ENCODE results near the gene TEAD1. TPM values are rescaled to one million over a fixed set of nuclear protein-coding genes. Genes with fewer than 3 reads are reported as not detected.

TEAD1 gene
- total RNA-seq, 1 donor from 2014 or later, result 25.7 TPM

GRCh38 chr11:12712132-12712531 lies 37.9 kb downstream of the TEAD1 start:
- DNase-seq, result no peak

GRCh38 chr11:12715131-12715530 lies 40.9 kb downstream of the TEAD1 start:
- no peak for DNase-seq

GRCh38 chr11:12715941-12716340 lies 41.7 kb downstream of the TEAD1 start:
- DNase-seq, result no peak

GRCh38 chr11:12716816-12717215 lies 42.6 kb downstream of the TEAD1 start:
- no peak for DNase-seq

- DNase-seq, result no peak
These were observed 43.6 kb downstream of the TEAD1 start for GRCh38 chr11:12717851-12718291.

GRCh38 chr11:12719221-12719620 lies 45.0 kb downstream of the TEAD1 start:
- DNase-seq, result no peak

GRCh38 chr11:12721816-12722604 lies 47.8 kb downstream of the TEAD1 start:
- no peak for DNase-seq

GRCh38 chr11:12723421-12724300 lies 49.4 kb downstream of the TEAD1 start:
- no peak for DNase-seq

GRCh38 chr11:12724301-12725054 lies 50.3 kb downstream of the TEAD1 start:
- DNase-seq, result no peak

- DNase-seq, result no peak
These were observed 51.0 kb downstream of the TEAD1 start for GRCh38 chr11:12725055-12725862.

GRCh38 chr11:12725863-12726682 lies 51.9 kb downstream of the TEAD1 start:
- no peak for DNase-seq

- no peak for DNase-seq
These were observed 53.5 kb downstream of the TEAD1 start for GRCh38 chr11:12727563-12728211.

GRCh38 chr11:12728417-12728816 lies 54.2 kb downstream of the TEAD1 start:
- DNase-seq, result no peak

- DNase-seq, result no peak
These were observed 55.7 kb downstream of the TEAD1 start for GRCh38 chr11:12729941-12730340.

GRCh38 chr11:12731841-12732336 lies 57.7 kb downstream of the TEAD1 start:
- no peak for DNase-seq

GRCh38 chr11:12733091-12733490 lies 58.9 kb downstream of the TEAD1 start:
- no peak for DNase-seq

- no peak for DNase-seq
These were observed 60.4 kb downstream of the TEAD1 start for GRCh38 chr11:12734625-12735024.

GRCh38 chr11:12735262-12735661 lies 61.0 kb downstream of the TEAD1 start:
- no peak for DNase-seq

GRCh38 chr11:12737024-12737423 lies 62.8 kb downstream of the TEAD1 start:
- no peak for DNase-seq

- DNase-seq, result no peak
These were observed 67.5 kb downstream of the TEAD1 start for GRCh38 chr11:12741671-12742216.
